ENCODE results near the gene ARHGDIA. TPM values are rescaled to one million over a fixed set of nuclear protein-coding genes. Genes with fewer than 3 reads are reported as not detected.
A peak's percentile ranks its signal among the peaks of the same experiment; 100 is the strongest.

Gene ARHGDIA
- total RNA-seq, 4 donors from 2014 or later, result 120 to 219 (median 169) TPM

DNA sequence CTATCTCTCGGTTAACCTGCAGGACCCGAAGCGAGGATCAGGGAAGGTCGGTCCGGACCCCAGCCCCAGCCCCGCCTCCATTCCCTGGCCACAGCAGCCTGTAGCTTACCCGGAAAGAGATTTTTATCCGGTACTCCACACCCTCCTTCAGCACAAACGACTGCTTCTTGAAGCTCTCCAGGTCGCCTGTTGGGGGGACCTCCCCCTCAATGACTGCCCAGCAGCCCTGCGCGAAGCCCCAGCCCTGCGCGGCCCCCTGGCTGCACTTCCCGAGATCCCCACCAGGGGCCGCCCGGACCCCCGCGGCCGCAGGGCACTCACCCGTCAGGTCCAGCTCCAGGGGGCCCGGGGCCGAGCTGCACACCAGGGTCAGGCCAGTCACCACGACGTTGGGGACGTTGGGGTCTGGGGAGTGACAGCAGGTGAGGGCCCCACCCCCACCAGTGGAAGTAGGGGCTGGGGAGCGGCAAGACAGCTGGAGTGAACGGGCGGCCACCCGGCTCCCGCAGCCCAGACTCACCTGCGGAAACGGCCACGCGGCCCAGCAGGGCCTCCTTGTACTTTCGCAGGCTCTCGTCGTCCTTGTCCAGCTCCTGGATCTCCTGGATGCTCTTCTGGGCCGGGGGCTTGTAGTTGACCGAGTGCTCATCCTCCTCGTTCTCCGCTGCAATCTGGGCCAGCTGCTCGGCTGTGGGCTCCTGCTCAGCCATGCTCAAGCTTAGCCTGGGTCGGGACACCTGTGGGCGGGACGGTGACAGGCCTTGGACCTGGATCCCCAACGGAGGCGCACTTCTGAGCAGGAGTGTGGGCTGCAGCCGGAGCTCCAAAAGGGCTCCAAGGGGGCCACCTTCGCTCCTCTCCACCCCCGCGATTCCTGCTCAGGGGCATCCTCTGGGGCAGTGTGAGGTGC, 1.7 kb downstream of the ARHGDIA start:
- peak; percentile 8 for ATAC-seq
- peaks cover 0 to 68% (median 35%) of the 10 kb centered on the region in 3 donors for H3K4me1 ChIP-seq

DNA sequence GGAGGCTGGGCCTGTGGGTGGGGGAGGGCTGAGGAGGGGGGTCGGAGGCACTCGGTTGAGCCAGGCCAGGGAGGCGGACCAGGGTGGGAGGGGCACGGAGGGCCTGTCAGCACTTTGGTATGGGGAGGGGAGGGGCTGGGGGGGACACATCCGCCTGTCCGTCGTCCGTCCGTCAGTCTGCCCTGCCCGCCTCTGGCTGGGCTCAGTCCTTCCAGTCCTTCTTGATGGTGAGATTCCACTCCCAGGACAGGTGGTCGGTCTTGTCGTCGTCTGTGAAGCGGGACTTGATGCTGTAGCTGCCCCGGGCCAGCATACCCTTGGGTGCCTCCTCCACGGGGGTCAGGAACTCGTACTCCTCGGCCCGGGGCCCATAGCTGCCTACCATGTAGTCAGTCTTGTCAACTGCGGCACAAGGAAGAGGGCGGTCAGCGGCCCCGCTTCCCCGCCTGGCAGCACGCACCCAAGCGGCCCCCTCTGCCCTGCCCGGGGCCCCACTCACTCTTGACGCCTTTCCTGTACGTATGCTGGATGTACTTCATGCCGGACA, 2.4 kb downstream of the ARHGDIA start:
- H3K36me3 ChIP-seq, result peaks cover 0 to 42% of the 10 kb centered on the region in 2 donors
- peak overlapping the region in 3 of 4 donors; percentile 98 to 99 (median 99) for H3K27ac ChIP-seq
- ATAC-seq, result peak; percentile 18
- no peaks in the 10 kb centered on the region for H3K27me3 ChIP-seq
- TF ChIP-seq EP300 (IDR thresholded peaks at IDR 0.05), result no peak
- TF ChIP-seq POLR2A (IDR thresholded peaks at IDR 0.05), result no peak
- TF ChIP-seq, protein P1, sequence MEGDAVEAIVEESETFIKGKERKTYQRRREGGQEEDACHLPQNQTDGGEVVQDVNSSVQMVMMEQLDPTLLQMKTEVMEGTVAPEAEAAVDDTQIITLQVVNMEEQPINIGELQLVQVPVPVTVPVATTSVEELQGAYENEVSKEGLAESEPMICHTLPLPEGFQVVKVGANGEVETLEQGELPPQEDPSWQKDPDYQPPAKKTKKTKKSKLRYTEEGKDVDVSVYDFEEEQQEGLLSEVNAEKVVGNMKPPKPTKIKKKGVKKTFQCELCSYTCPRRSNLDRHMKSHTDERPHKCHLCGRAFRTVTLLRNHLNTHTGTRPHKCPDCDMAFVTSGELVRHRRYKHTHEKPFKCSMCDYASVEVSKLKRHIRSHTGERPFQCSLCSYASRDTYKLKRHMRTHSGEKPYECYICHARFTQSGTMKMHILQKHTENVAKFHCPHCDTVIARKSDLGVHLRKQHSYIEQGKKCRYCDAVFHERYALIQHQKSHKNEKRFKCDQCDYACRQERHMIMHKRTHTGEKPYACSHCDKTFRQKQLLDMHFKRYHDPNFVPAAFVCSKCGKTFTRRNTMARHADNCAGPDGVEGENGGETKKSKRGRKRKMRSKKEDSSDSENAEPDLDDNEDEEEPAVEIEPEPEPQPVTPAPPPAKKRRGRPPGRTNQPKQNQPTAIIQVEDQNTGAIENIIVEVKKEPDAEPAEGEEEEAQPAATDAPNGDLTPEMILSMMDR (IDR thresholded peaks at IDR 0.05), result no peak
- TF ChIP-seq POLR2AphosphoS5 (IDR thresholded peaks at IDR 0.05), result no peak
- 80% methylated on average over 1 of the region's 30 CpGs; no CpG with 5 or more reads in 1 of the 2 donors for WGBS, 2 donors (ENCODE audit: low coverage in 1 of 2)
- peaks cover 0 to 68% (median 35%) of the 10 kb centered on the region in 3 donors for H3K4me1 ChIP-seq
- no peaks in the 10 kb centered on the region for H3K9me3 ChIP-seq
- peak overlapping the region in 1 of 2 donors; percentile 80 for H3K4me3 ChIP-seq

More for the DNA sequence above, 1.7 kb downstream of the ARHGDIA start:
- TF ChIP-seq POLR2AphosphoS5 (IDR thresholded peaks at IDR 0.05) (peak; percentile 23), POLR2A (IDR thresholded peaks at IDR 0.05) (no peak), EP300 (IDR thresholded peaks at IDR 0.05) (no peak)
- TF ChIP-seq, protein P1 (IDR thresholded peaks at IDR 0.05), result peak in 3 of 4 experiments; percentile 87 to 95 (median 87)
- H3K4me3 ChIP-seq, result peak overlapping the region; percentile 54 to 80
- peak overlapping the region; percentile 84 to 99 (median 98) for H3K27ac ChIP-seq
- no CpG with 5 or more reads among the region's 52 CpGs for WGBS, 2 donors (ENCODE audit: low coverage in 1 of 2)
- H3K9me3 ChIP-seq, result no peaks in the 10 kb centered on the region
- peaks cover 0 to 42% of the 10 kb centered on the region in 2 donors for H3K36me3 ChIP-seq
- H3K27me3 ChIP-seq, result no peaks in the 10 kb centered on the region

DNA sequence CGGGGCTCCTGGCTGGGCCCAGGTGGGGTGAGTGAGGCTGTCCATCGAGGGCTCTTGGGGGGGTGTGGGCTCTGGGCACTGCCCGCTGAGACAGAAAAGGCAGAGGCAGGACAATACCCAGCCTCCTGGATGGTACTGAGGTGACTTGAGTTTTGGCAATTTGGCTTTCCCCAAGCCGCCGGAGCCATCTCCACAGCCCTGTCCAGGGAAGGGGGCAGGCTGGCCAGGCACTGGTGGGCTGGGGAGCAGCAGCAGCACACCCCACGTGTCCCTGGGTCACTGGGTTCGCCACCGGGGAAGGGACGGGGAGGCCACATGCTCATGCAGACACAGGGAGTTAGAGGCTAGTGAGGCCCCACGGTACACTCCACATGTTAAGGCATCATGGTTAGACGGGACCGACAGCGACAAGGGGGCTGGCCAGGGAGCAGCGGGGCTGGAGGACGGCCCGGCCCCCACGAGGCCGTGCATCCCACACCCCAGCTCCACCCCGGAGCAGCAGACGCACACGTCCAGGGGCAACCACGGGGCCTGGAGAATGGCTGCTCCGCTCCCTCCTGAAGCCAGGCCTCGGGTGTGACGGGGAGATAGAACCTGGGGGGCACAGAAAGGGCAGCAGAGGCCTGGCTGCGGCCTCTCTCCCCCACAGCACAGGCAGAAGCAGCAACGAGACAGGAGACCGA, 3.0 kb downstream of the ARHGDIA start:
- no peak for TF ChIP-seq POLR2A (IDR thresholded peaks at IDR 0.05)
- TF ChIP-seq EP300 (IDR thresholded peaks at IDR 0.05), result no peak
- TF ChIP-seq, protein P1 (IDR thresholded peaks at IDR 0.05), result no peak
- no peak for TF ChIP-seq POLR2AphosphoS5 (IDR thresholded peaks at IDR 0.05)
- H3K4me3 ChIP-seq, result no peak overlapping the region
- WGBS, 2 donors (ENCODE audit: low coverage in 1 of 2), result no CpG with 5 or more reads among the region's 28 CpGs
- peak overlapping the region in 3 of 4 donors; percentile 98 to 99 (median 99) for H3K27ac ChIP-seq
- ATAC-seq, result no peak
- H3K9me3 ChIP-seq, result no peaks in the 10 kb centered on the region
- peaks cover 0 to 72% (median 35%) of the 10 kb centered on the region in 3 donors for H3K4me1 ChIP-seq
- no peaks in the 10 kb centered on the region for H3K27me3 ChIP-seq
- peaks cover 0 to 42% of the 10 kb centered on the region in 2 donors for H3K36me3 ChIP-seq

DNA sequence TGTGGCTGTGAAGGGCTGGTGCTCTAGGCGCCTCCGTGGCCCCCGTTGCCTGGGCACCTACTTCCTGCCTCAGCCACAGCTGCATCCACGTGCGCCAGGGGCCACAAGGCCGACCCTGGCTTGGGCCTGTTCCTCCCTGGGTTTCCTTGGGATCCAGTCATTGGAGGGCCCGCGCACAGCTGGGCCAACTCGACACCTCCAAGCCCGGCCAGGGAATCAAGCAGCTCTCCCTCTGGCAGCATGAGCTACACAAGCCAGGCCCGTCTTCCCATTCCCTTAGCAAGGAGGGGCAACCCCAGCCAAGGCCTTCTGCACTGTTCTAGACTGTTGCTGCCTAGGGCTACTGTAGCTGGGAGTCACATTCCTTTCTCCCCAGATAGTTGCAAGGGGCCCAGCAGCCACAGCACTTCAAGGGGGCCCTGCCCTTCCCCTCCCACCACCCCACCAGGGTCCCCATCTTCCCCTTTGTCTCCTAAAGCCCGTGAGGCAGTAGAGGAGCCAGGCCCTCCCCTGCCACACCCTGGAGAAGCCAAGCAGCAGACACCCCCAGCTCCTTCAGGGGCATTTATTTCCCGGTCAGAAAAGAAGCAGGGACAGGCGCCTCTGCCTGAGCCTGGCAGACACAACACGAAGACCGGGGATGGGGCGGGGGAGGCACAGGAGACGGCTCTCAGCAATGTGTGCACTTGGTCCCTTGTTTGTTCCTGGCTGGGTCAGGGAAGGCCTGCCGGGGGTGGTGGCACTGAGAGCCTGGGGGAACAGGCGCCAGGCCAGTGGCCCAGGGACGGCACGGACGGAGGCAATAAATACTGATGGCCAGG, 3.8 kb downstream of the ARHGDIA start:
- Histone ChIP-seq H3K27ac (peak overlapping the region in 3 of 4 donors; percentile 98 to 99 (median 99)), H3K27me3 (no peaks in the 10 kb centered on the region), H3K36me3 (peaks cover 0 to 42% of the 10 kb centered on the region in 2 donors), H3K9me3 (no peaks in the 10 kb centered on the region), H3K4me3 (no peak overlapping the region), H3K4me1 (peaks cover 0 to 72% (median 30%) of the 10 kb centered on the region in 3 donors)
- ATAC-seq, result no peak
- no CpG with 5 or more reads among the region's 23 CpGs for WGBS, 2 donors (ENCODE audit: low coverage in 1 of 2)
- TF ChIP-seq EP300 (IDR thresholded peaks at IDR 0.05), result no peak
- TF ChIP-seq, protein P1 (IDR thresholded peaks at IDR 0.05), result no peak
- peak; percentile 7 for TF ChIP-seq POLR2AphosphoS5 (IDR thresholded peaks at IDR 0.05)
- peak in 1 of 2 donors; percentile 8 for TF ChIP-seq POLR2A (IDR thresholded peaks at IDR 0.05)
